ENCODE results near the gene GRHPR. TPM values are rescaled to one million over a fixed set of nuclear protein-coding genes. Genes with fewer than 3 reads are reported as not detected.
"Not testable (repeated sequence)": the region's sequence is repeated elsewhere in the genome, so short reads cannot be mapped to it uniquely, and the experiment has no call there.

GRHPR gene
- polyA plus RNA-seq, 3 donors = 138 to 156 (median 148) TPM

- no peak for DNase-seq
Observed at GRCh38 chr9:37417857-37418618, 4.5 kb upstream of the GRHPR start.

GRCh38 chr9:37419204-37419603 lies 3.3 kb upstream of the GRHPR start:
- no peak for DNase-seq

GRCh38 chr9:37420271-37421215 lies 2.0 kb upstream of the GRHPR start:
- DNase-seq = no peak

GRCh38 chr9:37421914-37422288 lies 595 bp upstream of the GRHPR start:
- DNase-seq = no peak

- DNase-seq = no peak
Observed at GRCh38 chr9:37423508-37423907, 1.0 kb downstream of the GRHPR start.

- no peak for DNase-seq
Observed at GRCh38 chr9:37424204-37424685, 1.7 kb downstream of the GRHPR start.

GRCh38 chr9:37424686-37425297 lies 2.3 kb downstream of the GRHPR start:
- DNase-seq = no peak

GRCh38 chr9:37425298-37425752 lies 2.8 kb downstream of the GRHPR start:
- no peak for DNase-seq

GRCh38 chr9:37426431-37426830 lies 3.9 kb downstream of the GRHPR start:
- DNase-seq = not testable (repeated sequence)

GRCh38 chr9:37426846-37427245 lies 4.3 kb downstream of the GRHPR start:
- DNase-seq = no peak

GRCh38 chr9:37428345-37428744 lies 5.8 kb downstream of the GRHPR start:
- no peak for DNase-seq

GRCh38 chr9:37429441-37430285 lies 7.2 kb downstream of the GRHPR start:
- DNase-seq = no peak

- DNase-seq = no peak
Observed at GRCh38 chr9:37430841-37431597, 8.5 kb downstream of the GRHPR start.

- DNase-seq = no peak
Observed at GRCh38 chr9:37432020-37432419, 9.5 kb downstream of the GRHPR start.

GRCh38 chr9:37433867-37434371 lies 11.4 kb downstream of the GRHPR start:
- DNase-seq = peak; percentile 58

- DNase-seq = no peak
Observed at GRCh38 chr9:37436540-37436939, 14.0 kb downstream of the GRHPR start.

GRCh38 chr9:37437010-37437409 lies 14.5 kb downstream of the GRHPR start:
- DNase-seq = no peak

GRCh38 chr9:37437621-37438020 lies 15.1 kb downstream of the GRHPR start:
- DNase-seq = no peak

GRCh38 chr9:37438359-37438758 lies 15.9 kb downstream of the GRHPR start:
- no peak for DNase-seq

GRCh38 chr9:37441776-37442370 lies 19.4 kb downstream of the GRHPR start:
- no peak for DNase-seq
